ENCODE data around the gene MIF4GD. TPM values are rescaled to one million over a fixed set of nuclear protein-coding genes. Genes with fewer than 3 reads are reported as not detected.

Gene MIF4GD
- total and polyA plus RNA-seq, 2 experiments from 2014 or later, result 12.4 to 23.6 TPM

DNA sequence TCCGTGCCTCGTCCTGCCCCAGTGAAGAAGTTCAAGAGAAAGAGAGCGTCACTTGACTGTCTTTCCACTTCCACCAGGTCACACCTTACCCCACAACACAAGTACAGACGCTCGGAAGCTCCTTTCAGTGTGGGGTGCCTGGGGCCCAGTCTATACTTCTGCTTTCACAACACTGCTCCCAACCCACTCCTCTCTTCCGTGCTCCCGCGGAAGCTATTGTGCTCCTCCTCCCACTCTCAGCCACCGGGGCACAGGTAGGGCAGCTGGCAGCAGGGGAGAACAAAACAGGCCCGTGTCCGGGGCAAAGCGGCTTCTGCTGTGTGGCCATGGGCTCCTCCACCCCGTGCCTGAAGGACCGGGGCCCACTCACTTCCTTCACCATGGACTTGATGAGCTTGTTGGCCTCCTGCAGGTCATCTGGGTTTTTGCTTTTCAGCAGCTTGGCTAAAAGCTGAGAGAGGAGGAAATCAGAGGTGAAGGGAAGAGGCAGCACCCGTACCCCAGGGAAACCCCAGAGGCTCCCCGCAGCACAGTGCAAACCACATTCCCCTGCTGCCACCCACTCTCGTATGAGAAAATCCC lies 28.5 kb downstream of the MIF4GD start:
- no peaks in the 10 kb centered on the region for H3K9me3 ChIP-seq (ENCODE audit: low read depth)

DNA sequence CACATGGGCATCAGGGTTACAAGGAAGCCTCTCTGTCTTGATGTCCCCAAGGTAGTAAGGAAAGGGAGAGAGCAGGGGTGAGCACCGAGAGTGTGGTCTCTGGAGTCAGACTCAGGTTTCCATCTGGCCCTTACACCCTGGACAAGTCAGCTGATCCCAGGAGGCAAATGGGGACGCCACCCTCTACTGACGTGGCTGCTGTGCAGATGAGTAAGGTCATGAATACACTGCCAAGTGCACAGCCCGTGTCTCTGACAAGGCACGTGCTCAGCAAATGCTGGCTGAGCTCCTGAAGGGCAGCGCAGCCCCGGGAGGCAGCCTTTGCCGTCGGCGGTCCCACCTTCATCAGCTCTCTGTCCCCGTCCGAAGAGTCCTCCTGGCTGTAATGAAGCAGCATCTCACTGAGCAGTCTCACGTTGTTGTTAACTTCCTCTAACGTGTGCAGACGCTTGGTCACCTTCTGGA lies 29.0 kb downstream of the MIF4GD start:
- whole genome bisulfite sequencing (ENCODE audit: low lambda C conversion rate, missing lambda C conversion rate), result 95% methylated on average over 15 of the region's 15 CpGs
- no peak for DNase-seq (ENCODE audit: low spot score)
- Histone ChIP-seq H2AFZ (no peak overlapping the region), H3K4me3 (no peak overlapping the region), H4K20me1 (ENCODE audit: insufficient read depth, poor library complexity, severe bottlenecking) (no peaks in the 10 kb centered on the region), H3K79me2 (no peaks in the 10 kb centered on the region), H3K9me2 (replicated peaks; ENCODE audit: insufficient read depth) (no peaks in the 10 kb centered on the region), H3K9me3 (ENCODE audit: low read depth) (no peaks in the 10 kb centered on the region), H3K4me1 (ENCODE audit: insufficient read depth) (no peaks in the 10 kb centered on the region), H3K4me2 (no peak overlapping the region), H3K36me3 (replicated peaks; ENCODE audit: insufficient read depth, low read depth) (no peaks in the 10 kb centered on the region), H3K27me3 (no peaks in the 10 kb centered on the region), H3K27ac (no peak overlapping the region)
- TF ChIP-seq EZH2 (IDR thresholded peaks at IDR 0.05; ENCODE audit: borderline replicate concordance) (no peak), EZH2phosphoT487 (IDR thresholded peaks at IDR 0.05; ENCODE audit: low read depth, severe bottlenecking, unreplicated experiment) (no peak)
- TF ChIP-seq, protein P1, sequence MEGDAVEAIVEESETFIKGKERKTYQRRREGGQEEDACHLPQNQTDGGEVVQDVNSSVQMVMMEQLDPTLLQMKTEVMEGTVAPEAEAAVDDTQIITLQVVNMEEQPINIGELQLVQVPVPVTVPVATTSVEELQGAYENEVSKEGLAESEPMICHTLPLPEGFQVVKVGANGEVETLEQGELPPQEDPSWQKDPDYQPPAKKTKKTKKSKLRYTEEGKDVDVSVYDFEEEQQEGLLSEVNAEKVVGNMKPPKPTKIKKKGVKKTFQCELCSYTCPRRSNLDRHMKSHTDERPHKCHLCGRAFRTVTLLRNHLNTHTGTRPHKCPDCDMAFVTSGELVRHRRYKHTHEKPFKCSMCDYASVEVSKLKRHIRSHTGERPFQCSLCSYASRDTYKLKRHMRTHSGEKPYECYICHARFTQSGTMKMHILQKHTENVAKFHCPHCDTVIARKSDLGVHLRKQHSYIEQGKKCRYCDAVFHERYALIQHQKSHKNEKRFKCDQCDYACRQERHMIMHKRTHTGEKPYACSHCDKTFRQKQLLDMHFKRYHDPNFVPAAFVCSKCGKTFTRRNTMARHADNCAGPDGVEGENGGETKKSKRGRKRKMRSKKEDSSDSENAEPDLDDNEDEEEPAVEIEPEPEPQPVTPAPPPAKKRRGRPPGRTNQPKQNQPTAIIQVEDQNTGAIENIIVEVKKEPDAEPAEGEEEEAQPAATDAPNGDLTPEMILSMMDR (IDR thresholded peaks at IDR 0.05; ENCODE audit: poor library complexity), result no peak

More for the DNA sequence above, 28.5 kb downstream of the MIF4GD start:
- Histone ChIP-seq H3K4me2 (no peak overlapping the region), H2AFZ (no peak overlapping the region), H3K9me2 (replicated peaks; ENCODE audit: insufficient read depth) (no peaks in the 10 kb centered on the region), H3K27me3 (no peaks in the 10 kb centered on the region), H3K4me1 (ENCODE audit: insufficient read depth) (no peaks in the 10 kb centered on the region), H4K20me1 (ENCODE audit: insufficient read depth, poor library complexity, severe bottlenecking) (no peaks in the 10 kb centered on the region), H3K27ac (no peak overlapping the region), H3K36me3 (replicated peaks; ENCODE audit: insufficient read depth, low read depth) (no peaks in the 10 kb centered on the region), H3K79me2 (peaks cover 4% of the 10 kb centered on the region), H3K4me3 (no peak overlapping the region)
- DNase-seq (ENCODE audit: low spot score), result no peak
- TF ChIP-seq EZH2 (IDR thresholded peaks at IDR 0.05; ENCODE audit: borderline replicate concordance) (no peak), EZH2phosphoT487 (IDR thresholded peaks at IDR 0.05; ENCODE audit: low read depth, severe bottlenecking, unreplicated experiment) (no peak)
- TF ChIP-seq, protein P1 (IDR thresholded peaks at IDR 0.05; ENCODE audit: poor library complexity), result no peak
- WGBS (ENCODE audit: low lambda C conversion rate, missing lambda C conversion rate), result 95% methylated on average over 17 of the region's 17 CpGs

DNA sequence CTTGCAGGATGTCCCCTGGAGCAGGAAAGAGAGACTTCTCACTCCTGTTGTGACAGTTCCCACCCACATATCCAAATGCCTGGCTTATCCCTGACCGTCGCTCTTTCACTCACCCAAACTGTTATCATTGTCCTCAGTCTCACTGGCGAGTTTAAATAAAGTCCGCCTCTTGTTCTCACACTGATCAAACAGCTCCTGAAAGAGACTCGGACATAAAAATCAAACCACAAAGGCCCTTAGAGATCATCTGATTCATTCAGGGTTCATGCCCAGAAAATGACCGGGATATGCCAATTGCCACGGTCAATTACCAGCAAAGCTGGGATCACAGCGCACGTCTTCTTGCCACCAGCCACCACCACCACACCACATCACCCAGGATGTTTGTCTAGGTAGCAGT lies 29.5 kb downstream of the MIF4GD start:
- Histone ChIP-seq H3K4me1 (ENCODE audit: insufficient read depth) (no peaks in the 10 kb centered on the region), H3K9me3 (ENCODE audit: low read depth) (no peaks in the 10 kb centered on the region), H3K27ac (no peak overlapping the region), H3K9me2 (replicated peaks; ENCODE audit: insufficient read depth) (no peaks in the 10 kb centered on the region), H3K4me2 (no peak overlapping the region), H3K36me3 (replicated peaks; ENCODE audit: insufficient read depth, low read depth) (no peaks in the 10 kb centered on the region), H4K20me1 (ENCODE audit: insufficient read depth, poor library complexity, severe bottlenecking) (no peaks in the 10 kb centered on the region), H3K79me2 (no peaks in the 10 kb centered on the region), H2AFZ (no peak overlapping the region), H3K27me3 (no peaks in the 10 kb centered on the region), H3K4me3 (no peak overlapping the region)
- no peak for DNase-seq (ENCODE audit: low spot score)
- 93% methylated on average over 9 of the region's 9 CpGs for WGBS (ENCODE audit: low lambda C conversion rate, missing lambda C conversion rate)
- TF ChIP-seq EZH2phosphoT487 (IDR thresholded peaks at IDR 0.05; ENCODE audit: low read depth, severe bottlenecking, unreplicated experiment), result no peak
- TF ChIP-seq, protein P1 (IDR thresholded peaks at IDR 0.05; ENCODE audit: poor library complexity), result no peak

DNA sequence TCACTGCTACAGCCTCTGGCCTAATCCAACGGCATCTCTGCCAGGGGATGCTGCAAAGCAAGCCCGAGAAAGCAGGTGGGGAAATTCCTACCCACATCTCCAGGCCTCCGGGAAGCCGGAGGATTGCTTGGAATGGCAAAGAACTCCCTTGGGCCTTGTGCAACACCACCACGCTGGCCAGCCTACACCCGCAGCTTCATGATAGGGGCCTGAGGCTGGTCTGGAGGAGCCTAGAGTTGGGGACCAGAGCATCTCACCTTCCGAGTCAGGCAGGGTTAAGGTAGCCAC lies 29.9 kb downstream of the MIF4GD start:
- TF ChIP-seq, protein P1 (IDR thresholded peaks at IDR 0.05; ENCODE audit: poor library complexity), result no peak
- TF ChIP-seq EZH2 (IDR thresholded peaks at IDR 0.05; ENCODE audit: borderline replicate concordance), result no peak
- TF ChIP-seq EZH2phosphoT487 (IDR thresholded peaks at IDR 0.05; ENCODE audit: low read depth, severe bottlenecking, unreplicated experiment), result no peak
- H3K4me3 ChIP-seq, result no peak overlapping the region
- H3K27ac ChIP-seq, result no peak overlapping the region
- no peaks in the 10 kb centered on the region for H3K9me3 ChIP-seq (ENCODE audit: low read depth)
- H4K20me1 ChIP-seq (ENCODE audit: insufficient read depth, poor library complexity, severe bottlenecking), result no peaks in the 10 kb centered on the region
- no peaks in the 10 kb centered on the region for H3K27me3 ChIP-seq
- no peaks in the 10 kb centered on the region for H3K79me2 ChIP-seq
- no peak overlapping the region for H3K4me2 ChIP-seq
- DNase-seq (ENCODE audit: low spot score), result no peak
- no peaks in the 10 kb centered on the region for H3K9me2 ChIP-seq (replicated peaks; ENCODE audit: insufficient read depth)
- no peaks in the 10 kb centered on the region for H3K36me3 ChIP-seq (replicated peaks; ENCODE audit: insufficient read depth, low read depth)
- H3K4me1 ChIP-seq (ENCODE audit: insufficient read depth), result no peaks in the 10 kb centered on the region
- 91% methylated on average over 7 of the region's 7 CpGs for WGBS (ENCODE audit: low lambda C conversion rate, missing lambda C conversion rate)
- H2AFZ ChIP-seq, result no peak overlapping the region
